ENCODE data around the gene TGFBRAP1. TPM values are rescaled to one million over a fixed set of nuclear protein-coding genes. Genes with fewer than 3 reads are reported as not detected.

Gene TGFBRAP1
- total RNA-seq, 1 experiment from 2014 or later: 19.3 TPM

GRCh38 chr2:105373895-105374401 is 44.4 kb upstream of the TGFBRAP1 start:
- Mint-ChIP-seq H3K27me3 (ENCODE audit: insufficient read depth, unreplicated experiment) (no peaks in the 10 kb centered on the region), H3K27ac (ENCODE audit: low read depth, unreplicated experiment) (peak overlapping the region; percentile 42), H3K4me1 (ENCODE audit: insufficient read depth, unreplicated experiment) (peaks cover 4% of the 10 kb centered on the region), H3K9me3 (ENCODE audit: unreplicated experiment) (no peaks in the 10 kb centered on the region), H3K36me3 (ENCODE audit: insufficient read depth, unreplicated experiment) (peaks cover 96% of the 10 kb centered on the region), H3K4me3 (ENCODE audit: unreplicated experiment) (no peak overlapping the region)
- ChIA-PET POLR2A (interaction anchor here (2.4 kb wide), 1 partner anchor 10 kb away, joined by 8 read pairs; no protein-coding TSS in a partner anchor), CTCF (interaction anchor here (1.4 kb wide), 1 partner anchor 22 kb away, joined by 3 read pairs; no protein-coding TSS in a partner anchor)
- intact Hi-C loops (cut with micrococcal nuclease): no loop called here
- no peak for TF ChIP-seq CTCF (IDR thresholded peaks at IDR 0.05; ENCODE audit: unreplicated experiment)
- BruUV-seq (replicated peaks): no TSS peak
- no peak for DNase-seq (ENCODE audit: unreplicated experiment)

GRCh38 chr2:105373344-105373781 is 43.8 kb upstream of the TGFBRAP1 start:
- CTCF ChIA-PET: interaction anchor here (1.4 kb wide), 1 partner anchor 23 kb away, joined by 3 read pairs; no protein-coding TSS in a partner anchor
- H3K36me3 Mint-ChIP-seq (ENCODE audit: insufficient read depth, unreplicated experiment): peaks cover 96% of the 10 kb centered on the region
- H3K9me3 Mint-ChIP-seq (ENCODE audit: unreplicated experiment): no peaks in the 10 kb centered on the region
- H3K27me3 Mint-ChIP-seq (ENCODE audit: insufficient read depth, unreplicated experiment): no peaks in the 10 kb centered on the region
- no peak for TF ChIP-seq CTCF (IDR thresholded peaks at IDR 0.05; ENCODE audit: unreplicated experiment)
- no peak overlapping the region for H3K4me3 Mint-ChIP-seq (ENCODE audit: unreplicated experiment)
- no peak overlapping the region for H3K27ac Mint-ChIP-seq (ENCODE audit: low read depth, unreplicated experiment)
- no TSS peak for BruUV-seq (replicated peaks)
- peaks cover 4% of the 10 kb centered on the region for H3K4me1 Mint-ChIP-seq (ENCODE audit: insufficient read depth, unreplicated experiment)
- intact Hi-C loops (cut with micrococcal nuclease): no loop called here
- no peak for DNase-seq (ENCODE audit: unreplicated experiment)
- POLR2A ChIA-PET: no interaction called here

GRCh38 chr2:105371810-105372209 is 42.3 kb upstream of the TGFBRAP1 start:
- Mint-ChIP-seq H3K4me1 (ENCODE audit: insufficient read depth, unreplicated experiment) (no peaks in the 10 kb centered on the region), H3K27ac (ENCODE audit: low read depth, unreplicated experiment) (no peak overlapping the region), H3K27me3 (ENCODE audit: insufficient read depth, unreplicated experiment) (no peaks in the 10 kb centered on the region), H3K9me3 (ENCODE audit: unreplicated experiment) (no peaks in the 10 kb centered on the region), H3K36me3 (ENCODE audit: insufficient read depth, unreplicated experiment) (peaks cover 98% of the 10 kb centered on the region), H3K4me3 (ENCODE audit: unreplicated experiment) (no peak overlapping the region)
- no peak for DNase-seq (ENCODE audit: unreplicated experiment)
- ChIA-PET POLR2A (interaction anchor here (1.3 to 1.4 kb wide), 2 partner anchors 32 to 149 kb away, joined by 3 to 4 read pairs; no protein-coding TSS in a partner anchor), CTCF (interaction anchor here (0.6 to 2.5 kb wide), 6 partner anchors 12 to 703 kb away, joined by 3 to 12 read pairs (median 4); no protein-coding TSS in a partner anchor)
- intact Hi-C loops (cut with micrococcal nuclease): no loop called here
- no TSS peak for BruUV-seq (replicated peaks)
- TF ChIP-seq CTCF (IDR thresholded peaks at IDR 0.05; ENCODE audit: unreplicated experiment): no peak

GRCh38 chr2:105371156-105371555 is 41.6 kb upstream of the TGFBRAP1 start:
- Mint-ChIP-seq H3K9me3 (ENCODE audit: unreplicated experiment) (no peaks in the 10 kb centered on the region), H3K4me3 (ENCODE audit: unreplicated experiment) (no peak overlapping the region), H3K4me1 (ENCODE audit: insufficient read depth, unreplicated experiment) (no peaks in the 10 kb centered on the region), H3K27me3 (ENCODE audit: insufficient read depth, unreplicated experiment) (no peaks in the 10 kb centered on the region), H3K36me3 (ENCODE audit: insufficient read depth, unreplicated experiment) (peaks cover 98% of the 10 kb centered on the region), H3K27ac (ENCODE audit: low read depth, unreplicated experiment) (no peak overlapping the region)
- TF ChIP-seq CTCF (IDR thresholded peaks at IDR 0.05; ENCODE audit: unreplicated experiment): no peak
- CTCF ChIA-PET: interaction anchor here (1.0 to 2.5 kb wide), 4 partner anchors 149 to 176 kb away, joined by 3 to 12 read pairs (median 4); no protein-coding TSS in a partner anchor
- POLR2A ChIA-PET: interaction anchor here (0.7 to 1.4 kb wide), 2 partner anchors 40 to 150 kb away, joined by 3 to 4 read pairs; no protein-coding TSS in a partner anchor
- intact Hi-C loops (cut with micrococcal nuclease): no loop called here
- BruUV-seq (replicated peaks): TSS peak; percentile 3
- no peak for DNase-seq (ENCODE audit: unreplicated experiment)
